DND-41 (cell line): Measurements from ENCODE around the gene ARHGAP27.

Source experiments
- ATAC-seq: fragments of 200-7000 bp; cut with Tn5 transposase; 3 replicates; pipeline ENCODE4 v1.9.1; 2021; ENCODE audit warnings: low read depth; ENCODE audit not compliant: insufficient read depth
- DNase-seq: peaks from one replicate; pipeline ENCODE4 v3.0.0-alpha.2; 2020
- H2AFZ ChIP-seq: 2 replicates; pipeline ENCODE4 v1.6.0; 2012; ENCODE audit warnings: low read depth, low read length
- H3K27ac ChIP-seq: 2 replicates; pipeline ENCODE4 v1.5.1; 2012; ENCODE audit warnings: low read length, inconsistent platforms
- H3K27me3 ChIP-seq: fragments of 200-600 bp; sonication (generic); 2 replicates; pipeline ENCODE4 v1.6.0; 2012; ENCODE audit warnings: low read length, mild to moderate bottlenecking, inconsistent platforms; ENCODE audit not compliant: insufficient read depth, poor library complexity
- H3K36me3 ChIP-seq: 2 replicates; pipeline ENCODE4 v1.5.1; 2012; ENCODE audit warnings: low read length, inconsistent platforms; ENCODE audit not compliant: insufficient read depth
- H3K4me1 ChIP-seq: 2 replicates; pipeline ENCODE4 v1.5.1; 2012; ENCODE audit warnings: mild to moderate bottlenecking, low read length; ENCODE audit not compliant: insufficient read depth
- H3K4me2 ChIP-seq: 2 replicates; pipeline ENCODE4 v1.6.0; 2012; ENCODE audit warnings: mild to moderate bottlenecking, moderate library complexity, low read length, inconsistent platforms; ENCODE audit not compliant: insufficient read depth
- H3K4me3 ChIP-seq, 2 experiments: fragments of 200-600 bp in 1 of 2; shearing (Covaris generic) in 1 of 2; 2 replicates each; pipeline ENCODE4 v1.5.1; 2012 to 2016; ENCODE audit warnings: inconsistent platforms in 2 of 2, low read length in 2 of 2, mild to moderate bottlenecking in 2 of 2, low read depth in 1 of 2, moderate library complexity in 1 of 2
- H3K79me2 ChIP-seq: 2 replicates; pipeline ENCODE4 v1.6.0; 2012; ENCODE audit warnings: low read length, inconsistent platforms; ENCODE audit not compliant: insufficient read depth
- H3K9ac ChIP-seq: 2 replicates; pipeline ENCODE4 v1.6.0; 2012; ENCODE audit warnings: low read depth, mild to moderate bottlenecking, inconsistent platforms, low read length, moderate library complexity
- H3K9me3 ChIP-seq: 2 replicates; pipeline ENCODE4 v1.5.1; 2012; ENCODE audit warnings: low read length, moderate library complexity, mild to moderate bottlenecking, inconsistent platforms; ENCODE audit not compliant: insufficient read depth, severe bottlenecking
- H4K20me1 ChIP-seq: 2 replicates; pipeline ENCODE4 v1.6.0; 2012; ENCODE audit warnings: low read length; ENCODE audit not compliant: insufficient read depth
- EZH2 ChIP-seq: IDR thresholded peaks from 3 replicates; pipeline ENCODE4 v1.6.1; 2012; ENCODE audit warnings: borderline replicate concordance, low read depth, mild to moderate bottlenecking, moderate library complexity, low read length, inconsistent platforms; ENCODE audit not compliant: severe bottlenecking
- TF ChIP-seq, protein P1 (sequence below): IDR thresholded peaks from 2 replicates; pipeline ENCODE4 v1.5.1; 2012; ENCODE audit warnings: borderline replicate concordance, low read length, moderate library complexity, mild to moderate bottlenecking; ENCODE audit not compliant: poor library complexity, severe bottlenecking; ENCODE audit errors: extremely low read depth

ARHGAP27 gene

GRCh38 chr17:45394564-45394912, 38.1 kb downstream of the ARHGAP27 start:
- H3K9ac ChIP-seq: no peak overlapping the region
- H3K9me3 ChIP-seq: no peaks in the 10 kb centered on the region
- no peak for TF ChIP-seq EZH2
- TF ChIP-seq, protein P1, sequence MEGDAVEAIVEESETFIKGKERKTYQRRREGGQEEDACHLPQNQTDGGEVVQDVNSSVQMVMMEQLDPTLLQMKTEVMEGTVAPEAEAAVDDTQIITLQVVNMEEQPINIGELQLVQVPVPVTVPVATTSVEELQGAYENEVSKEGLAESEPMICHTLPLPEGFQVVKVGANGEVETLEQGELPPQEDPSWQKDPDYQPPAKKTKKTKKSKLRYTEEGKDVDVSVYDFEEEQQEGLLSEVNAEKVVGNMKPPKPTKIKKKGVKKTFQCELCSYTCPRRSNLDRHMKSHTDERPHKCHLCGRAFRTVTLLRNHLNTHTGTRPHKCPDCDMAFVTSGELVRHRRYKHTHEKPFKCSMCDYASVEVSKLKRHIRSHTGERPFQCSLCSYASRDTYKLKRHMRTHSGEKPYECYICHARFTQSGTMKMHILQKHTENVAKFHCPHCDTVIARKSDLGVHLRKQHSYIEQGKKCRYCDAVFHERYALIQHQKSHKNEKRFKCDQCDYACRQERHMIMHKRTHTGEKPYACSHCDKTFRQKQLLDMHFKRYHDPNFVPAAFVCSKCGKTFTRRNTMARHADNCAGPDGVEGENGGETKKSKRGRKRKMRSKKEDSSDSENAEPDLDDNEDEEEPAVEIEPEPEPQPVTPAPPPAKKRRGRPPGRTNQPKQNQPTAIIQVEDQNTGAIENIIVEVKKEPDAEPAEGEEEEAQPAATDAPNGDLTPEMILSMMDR: no peak
- no peak overlapping the region for H2AFZ ChIP-seq
- H3K27ac ChIP-seq: no peak overlapping the region
- H3K27me3 ChIP-seq: no peaks in the 10 kb centered on the region
- H3K79me2 ChIP-seq: no peaks in the 10 kb centered on the region
- no peak for DNase-seq
- peaks cover 16% of the 10 kb centered on the region for H4K20me1 ChIP-seq
- ATAC-seq: no peak
- no peak overlapping the region for H3K4me3 ChIP-seq
- H3K36me3 ChIP-seq: peaks cover 52% of the 10 kb centered on the region
- no peaks in the 10 kb centered on the region for H3K4me1 ChIP-seq
- H3K4me2 ChIP-seq: no peak overlapping the region

- no peaks in the 10 kb centered on the region for H3K79me2 ChIP-seq
- peaks cover 50% of the 10 kb centered on the region for H3K36me3 ChIP-seq
- no peak overlapping the region for H3K4me2 ChIP-seq
- H3K27ac ChIP-seq: no peak overlapping the region
- peaks cover 16% of the 10 kb centered on the region for H4K20me1 ChIP-seq
- no peak overlapping the region for H3K4me3 ChIP-seq
- no peak overlapping the region for H2AFZ ChIP-seq
- DNase-seq: no peak
- TF ChIP-seq EZH2: no peak
- TF ChIP-seq, protein P1: no peak
- H3K9ac ChIP-seq: no peak overlapping the region
- H3K27me3 ChIP-seq: no peaks in the 10 kb centered on the region
- ATAC-seq: no peak
- no peaks in the 10 kb centered on the region; the same call in 1 of the 2 replicates for H3K4me1 ChIP-seq
- H3K9me3 ChIP-seq: no peaks in the 10 kb centered on the region
Measured at GRCh38 chr17:45394091-45394490, 38.6 kb downstream of the ARHGAP27 start.

- no peaks in the 10 kb centered on the region for H3K79me2 ChIP-seq
- peaks cover 16% of the 10 kb centered on the region for H4K20me1 ChIP-seq
- no peaks in the 10 kb centered on the region for H3K9me3 ChIP-seq
- no peaks in the 10 kb centered on the region for H3K27me3 ChIP-seq
- H3K9ac ChIP-seq: no peak overlapping the region
- no peak overlapping the region for H2AFZ ChIP-seq
- no peak for TF ChIP-seq EZH2
- TF ChIP-seq, protein P1: no peak
- no peak overlapping the region for H3K4me2 ChIP-seq
- ATAC-seq: no peak
- peaks cover 44% of the 10 kb centered on the region for H3K36me3 ChIP-seq
- peaks cover 3% of the 10 kb centered on the region; the same call in 1 of the 2 replicates for H3K4me1 ChIP-seq
- no peak overlapping the region for H3K27ac ChIP-seq
- H3K4me3 ChIP-seq: no peak overlapping the region
- DNase-seq: no peak
Measured at GRCh38 chr17:45393411-45393810, 39.3 kb downstream of the ARHGAP27 start.

DNA sequence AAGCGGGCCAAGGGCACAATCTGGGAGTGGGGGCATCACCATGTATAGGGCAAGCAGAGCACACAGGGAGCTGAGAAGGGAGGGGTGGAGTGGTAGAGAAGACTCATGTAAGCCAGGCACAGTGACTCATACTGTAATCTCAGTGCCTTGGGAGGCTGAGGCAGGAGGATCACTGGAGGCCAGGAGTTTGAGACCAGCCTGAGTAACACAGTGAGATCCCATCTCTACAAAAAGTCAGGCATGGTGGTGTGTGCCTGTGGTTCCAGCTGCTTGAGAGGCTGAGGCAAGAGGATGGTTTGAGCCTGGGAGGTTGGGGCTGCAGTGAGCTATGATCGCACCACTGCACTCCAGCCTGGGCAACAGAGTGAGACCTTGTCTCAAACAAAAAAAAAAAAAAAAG, 40.8 kb downstream of the ARHGAP27 start:
- Histone ChIP-seq H3K4me3 (no peak overlapping the region), H3K79me2 (no peaks in the 10 kb centered on the region), H3K4me2 (no peak overlapping the region), H4K20me1 (peaks cover 16% of the 10 kb centered on the region), H3K27me3 (no peaks in the 10 kb centered on the region), H3K9me3 (no peaks in the 10 kb centered on the region), H3K4me1 (peaks cover 3% of the 10 kb centered on the region; the same call in 1 of the 2 replicates), H3K27ac (no peak overlapping the region), H3K36me3 (peaks cover 31% of the 10 kb centered on the region), H3K9ac (no peak overlapping the region), H2AFZ (no peak overlapping the region)
- no peak for TF ChIP-seq EZH2
- TF ChIP-seq, protein P1: no peak
- ATAC-seq (no peak), DNase-seq (no peak)
